ENCODE data around the gene PHYKPL. TPM values are rescaled to one million over a fixed set of nuclear protein-coding genes. Genes with fewer than 3 reads are reported as not detected.

PHYKPL gene
- total and polyA plus RNA-seq, 2 of the 8 experiments (the other 6 are each of a cell fraction or from before 2014, with no cell fraction given), result 25.1 to 32.1 TPM

GRCh38 chr5:178279026-178279722 is 46.6 kb upstream of the PHYKPL start:
- Histone ChIP-seq H4K5ac (ENCODE audit: insufficient read length, low read depth, low read length) (no peak overlapping the region), H2BK5ac (ENCODE audit: low read depth, low read length) (no peak overlapping the region), H3K36me3 (ENCODE audit: control insufficient read depth in 2 of 4, insufficient read depth in 4 of 4, low read length in 3 of 4) (no peaks in the 10 kb centered on the region), H4K91ac (replicated peaks; ENCODE audit: insufficient read length, low read length) (no peak overlapping the region), H3K9ac (replicated peaks in 1 of 4; ENCODE audit: extremely low read depth in 1 of 4, low read depth in 3 of 4, low read length in 3 of 4) (no peak overlapping the region), H3K27me3 (replicated peaks in 1 of 4; ENCODE audit: control insufficient read depth in 3 of 4, extremely low read depth in 1 of 4, insufficient read depth in 3 of 4, low read length in 3 of 4) (peaks cover 0 to 10% (median 2%) of the 10 kb centered on the region in 4 experiments; a peak in 4 of 7 replicates), H2BK20ac (ENCODE audit: low read length) (no peak overlapping the region; the same call in 1 of the 2 replicates), H2BK15ac (ENCODE audit: low read length) (0 out of 2 replicates have a peak overlapping the region, but pooled peaks have one; percentile 61), H4K20me1 (replicated peaks in 1 of 2; ENCODE audit: control insufficient read depth in 1 of 2, insufficient read depth in 2 of 2, low read length in 2 of 2) (no peaks in the 10 kb centered on the region), H3K14ac (ENCODE audit: insufficient read length) (no peak overlapping the region), H3K4ac (replicated peaks; ENCODE audit: insufficient read length, low read depth, low read length) (no peak overlapping the region), H2AFZ (ENCODE audit: low read length) (0 out of 2 replicates have a peak overlapping the region, but pooled peaks have one; percentile 28), H2BK12ac (ENCODE audit: low read depth, low read length) (0 out of 2 replicates have a peak overlapping the region, but pooled peaks have one; percentile 9), H3K79me2 (ENCODE audit: control insufficient read depth in 1 of 2, insufficient read depth in 2 of 2, low read length in 2 of 2) (no peaks in the 10 kb centered on the region), H3K56ac (replicated peaks; ENCODE audit: insufficient read length, low read depth, low read length) (no peak overlapping the region), H4K8ac (ENCODE audit: extremely low read depth, insufficient read depth, low read length) (no peak overlapping the region), H3K23ac (ENCODE audit: insufficient read length) (no peak overlapping the region), H3K18ac (ENCODE audit: extremely low read depth, low read length) (no peak overlapping the region), H2AK5ac (ENCODE audit: low read depth, low read length) (no peak overlapping the region), H3K23me2 (ENCODE audit: low read depth, low read length) (no peaks in the 10 kb centered on the region), H3K27ac (ENCODE audit: low read depth, low read length) (no peak overlapping the region), H3K4me3 (ENCODE audit: extremely low read depth in 1 of 4, insufficient read depth in 2 of 4, low read depth in 3 of 4, low read length in 4 of 4) (no peak overlapping the region), H3K9me3 (ENCODE audit: insufficient read depth in 2 of 2, low read depth in 1 of 2, low read length in 1 of 2) (peaks cover 0 to 4% of the 10 kb centered on the region in 2 experiments; a peak in 1 of 4 replicates), H2BK120ac (replicated peaks; ENCODE audit: low read depth, low read length) (no peak overlapping the region), H3K4me1 (replicated peaks in 1 of 4; ENCODE audit: control insufficient read depth in 3 of 4, insufficient read depth in 4 of 4, low read length in 3 of 4) (peaks cover 0 to 4% (median 2%) of the 10 kb centered on the region in 4 experiments; a peak in 2 of 7 replicates), H3K4me2 (ENCODE audit: insufficient read depth in 1 of 2, low read depth in 2 of 2, low read length in 2 of 2) (peak overlapping the region in 1 of 2 experiments; percentile 51; a peak in 1 of 4 replicates), H3K79me1 (ENCODE audit: low read depth, low read length) (no peaks in the 10 kb centered on the region)
- no peak for FAIRE-seq
- POLR2A ChIA-PET (ENCODE audit: partially characterized antibody), result no interaction called here
- 86% methylated on average over 14 of the region's 14 CpGs; no CpG with 5 or more reads in 1 of the 2 experiments for WGBS, 2 experiments (ENCODE audit: extremely low coverage in 1 of 2, insufficient coverage in 1 of 2, insufficient read length in 1 of 2, insufficient replicate concordance in 2 of 2, low coverage in 1 of 2, low lambda C conversion rate in 2 of 2, missing lambda C conversion rate in 1 of 2)
- CTCF ChIA-PET (ENCODE audit: partially characterized antibody), result interaction anchor here (0.6 to 10.0 kb wide), 40 partner anchors 7 to 388 kb away, joined by 3 to 131 read pairs (median 4); partner anchors contain the start of gene COL23A1
- DNase-seq (ENCODE audit: low read depth in 1 of 2, low spot score in 2 of 2), result no peak
- TF ChIP-seq FOSL1 (IDR thresholded peaks at IDR 0.05; ENCODE audit: insufficient read depth, low read depth, low read length), result no peak
- no peak for TF ChIP-seq TAF7 (optimal IDR thresholded peaks at IDR 0.05; ENCODE audit: borderline replicate concordance, low read depth, low read length)
- no peak for TF ChIP-seq CTCF (IDR thresholded peaks at IDR 0.05; ENCODE audit: control extremely low read depth in 1 of 3, insufficient read depth in 1 of 3, low read depth in 1 of 3, low read length in 3 of 3)
